Liver (tissue), 9 donors: ENCODE data around the gene TFAP2B. TPM values are rescaled to one million over a fixed set of nuclear protein-coding genes. Genes with fewer than 3 reads are reported as not detected.

Experiments
- DNase-seq: peaks from one replicate; pipeline ENCODE4 v3.0.0-alpha.2; 2017; ENCODE audit warnings: low spot score
- H3K27ac ChIP-seq, 2 donors: one replicate each; pipeline ENCODE4 v1.7.0; 2013; ENCODE audit warnings: inconsistent platforms in 2 of 2, low read length in 2 of 2, control low read depth in 1 of 2, low read depth in 1 of 2, mild to moderate bottlenecking in 1 of 2
- H3K27me3 ChIP-seq, 4 donors: one replicate each; pipeline versions ENCODE4 v1.6.1 to v1.7.0; 2013; ENCODE audit warnings: low read length in 3 of 4, inconsistent platforms in 1 of 4, mild to moderate bottlenecking in 1 of 4, moderate library complexity in 1 of 4; ENCODE audit not compliant: control insufficient read depth in 4 of 4, insufficient read depth in 4 of 4
- H3K36me3 ChIP-seq, 4 donors: one replicate each; pipeline versions ENCODE4 v1.6.1 to v1.7.0; 2013; ENCODE audit warnings: low read length in 3 of 4, mild to moderate bottlenecking in 3 of 4, low read depth in 1 of 4, moderate library complexity in 1 of 4; ENCODE audit not compliant: control insufficient read depth in 4 of 4, insufficient read depth in 3 of 4
- H3K4me1 ChIP-seq, 4 donors: one replicate each; pipeline versions ENCODE4 v1.6.1 to v1.7.0; 2013; ENCODE audit warnings: low read length in 3 of 4, mild to moderate bottlenecking in 3 of 4, moderate library complexity in 1 of 4; ENCODE audit not compliant: control insufficient read depth in 4 of 4, insufficient read depth in 4 of 4
- H3K4me3 ChIP-seq, 3 donors: one replicate each; pipeline versions ENCODE4 v1.6.1 to v1.7.0; 2013; ENCODE audit warnings: low read length in 3 of 3, control low read depth in 1 of 3, low read depth in 1 of 3, mild to moderate bottlenecking in 1 of 3
- H3K9ac ChIP-seq, 2 donors: one replicate each; pipeline ENCODE4 v1.7.0; 2013; ENCODE audit warnings: low read length in 2 of 2, mild to moderate bottlenecking in 2 of 2, moderate library complexity in 2 of 2, control low read depth in 1 of 2, low read depth in 1 of 2
- H3K9me3 ChIP-seq, 4 donors: one replicate each; pipeline versions ENCODE4 v1.6.1 to v1.7.0; 2013; ENCODE audit warnings: low read length in 3 of 4; ENCODE audit not compliant: control insufficient read depth in 4 of 4
- ATF3 ChIP-seq: IDR thresholded peaks from 2 replicates; pipeline ENCODE4 v1.6.1; 2016; ENCODE audit warnings: antibody characterized with exemption
- EGR1 ChIP-seq, 2 donors: IDR thresholded peaks; 2 replicates each; pipeline ENCODE4 v1.6.1; 2016 to 2018; ENCODE audit warnings: antibody characterized with exemption in 2 of 2, low read depth in 2 of 2
- FOXA1 ChIP-seq: IDR thresholded peaks from 2 replicates; pipeline ENCODE4 v1.6.1; 2016; ENCODE audit warnings: antibody characterized with exemption
- FOXA2 ChIP-seq: IDR thresholded peaks from 2 replicates; pipeline ENCODE4 v1.6.1; 2016; ENCODE audit warnings: antibody characterized with exemption
- GABPA ChIP-seq, 2 donors: IDR thresholded peaks in 1 of 2; conservative IDR thresholded peaks in 1 of 2; 2 replicates each; pipeline ENCODE4 v1.6.1; 2016; ENCODE audit warnings: antibody characterized with exemption in 2 of 2, mild to moderate bottlenecking in 1 of 2, moderate library complexity in 1 of 2
- HNF4A ChIP-seq, 2 donors: conservative IDR thresholded peaks; 2 replicates each; pipeline ENCODE4 v1.6.1; 2016; ENCODE audit warnings: antibody characterized with exemption in 2 of 2, mild to moderate bottlenecking in 2 of 2
- HNF4G ChIP-seq: IDR thresholded peaks from 2 replicates; pipeline ENCODE4 v1.6.1; 2016; ENCODE audit warnings: antibody characterized with exemption
- JUND ChIP-seq, 2 donors: IDR thresholded peaks; 2 replicates each; pipeline ENCODE4 v1.6.1; 2016; ENCODE audit warnings: antibody characterized with exemption in 2 of 2
- MAX ChIP-seq: IDR thresholded peaks from 2 replicates; pipeline ENCODE4 v1.6.1; 2016; ENCODE audit warnings: antibody characterized with exemption
- NR2F2 ChIP-seq: IDR thresholded peaks from 2 replicates; pipeline ENCODE4 v1.6.1; 2016; ENCODE audit warnings: antibody characterized with exemption
- RAD21 ChIP-seq, 2 donors: IDR thresholded peaks; 2 replicates each; pipeline ENCODE4 v1.6.1; 2016; ENCODE audit warnings: antibody characterized with exemption in 2 of 2, mild to moderate bottlenecking in 2 of 2
- RXRA ChIP-seq, 2 donors: IDR thresholded peaks; 2 replicates each; pipeline ENCODE4 v1.6.1; 2017 to 2018; ENCODE audit warnings: antibody characterized with exemption in 2 of 2, mild to moderate bottlenecking in 1 of 2
- SP1 ChIP-seq: IDR thresholded peaks from 2 replicates; pipeline ENCODE4 v1.6.1; 2018; ENCODE audit warnings: antibody characterized with exemption, mild to moderate bottlenecking
- TAF1 ChIP-seq: conservative IDR thresholded peaks from 2 replicates; pipeline ENCODE4 v1.6.1; 2016; ENCODE audit warnings: antibody characterized with exemption, mild to moderate bottlenecking
- YY1 ChIP-seq: IDR thresholded peaks from 2 replicates; pipeline ENCODE4 v1.6.1; 2016; ENCODE audit warnings: antibody characterized with exemption, mild to moderate bottlenecking
- WGBS: extraction: QIAGEN DNeasy Blood & Tissue Kit; methylation state at CpG from one replicate; pipeline ENCODE4 v1.1.7; 2013; 5-methylcytosine and 5-hydroxymethylcytosine counted together
- polyA plus RNA-seq, 2 donors: library from polyadenylated mRNA; stranded (reverse) in 1 of 2; unstranded in 1 of 2; fragments of 200-250 nt in 1 of 2; fragments of >200 nt in 1 of 2; fragmentation: Nextera tagmentation in 1 of 2; extraction: Ambion mirVana in 1 of 2; gene quantifications; one replicate each; pipeline versions ENCODE4 v1.2.1 to v1.2.3, GENCODE V29; 2013 to 2015
- total RNA-seq, 2 donors: library from RNA; depleted of rRNA; stranded (reverse); fragments of >200 nt; gene quantifications; one replicate each; pipeline ENCODE4 v1.2.3, GENCODE V29; 2014
- TF ChIP-seq, protein P1 (sequence below): IDR thresholded peaks from 2 replicates; pipeline ENCODE4 v1.6.1; 2016; ENCODE audit warnings: antibody characterized with exemption
- TF ChIP-seq, protein P2 (sequence below): IDR thresholded peaks from 2 replicates; pipeline ENCODE4 v1.6.1; 2016; ENCODE audit warnings: antibody characterized with exemption, mild to moderate bottlenecking
- TF ChIP-seq, protein P3 (sequence below): fragments of 150-350 bp; IDR thresholded peaks from 2 replicates; pipeline ENCODE4 v1.5.1; 2017; ENCODE audit warnings: improper control_type of control experiment, low read depth, low read length; ENCODE audit not compliant: missing input control
- donor health status: healthy.
- donor health status: healthy.
- donor health status: healthy.
- donor health status: healthy.
- donor health status: healthy.

Gene TFAP2B
- total and polyA plus RNA-seq, 4 donors: not detected

DNA sequence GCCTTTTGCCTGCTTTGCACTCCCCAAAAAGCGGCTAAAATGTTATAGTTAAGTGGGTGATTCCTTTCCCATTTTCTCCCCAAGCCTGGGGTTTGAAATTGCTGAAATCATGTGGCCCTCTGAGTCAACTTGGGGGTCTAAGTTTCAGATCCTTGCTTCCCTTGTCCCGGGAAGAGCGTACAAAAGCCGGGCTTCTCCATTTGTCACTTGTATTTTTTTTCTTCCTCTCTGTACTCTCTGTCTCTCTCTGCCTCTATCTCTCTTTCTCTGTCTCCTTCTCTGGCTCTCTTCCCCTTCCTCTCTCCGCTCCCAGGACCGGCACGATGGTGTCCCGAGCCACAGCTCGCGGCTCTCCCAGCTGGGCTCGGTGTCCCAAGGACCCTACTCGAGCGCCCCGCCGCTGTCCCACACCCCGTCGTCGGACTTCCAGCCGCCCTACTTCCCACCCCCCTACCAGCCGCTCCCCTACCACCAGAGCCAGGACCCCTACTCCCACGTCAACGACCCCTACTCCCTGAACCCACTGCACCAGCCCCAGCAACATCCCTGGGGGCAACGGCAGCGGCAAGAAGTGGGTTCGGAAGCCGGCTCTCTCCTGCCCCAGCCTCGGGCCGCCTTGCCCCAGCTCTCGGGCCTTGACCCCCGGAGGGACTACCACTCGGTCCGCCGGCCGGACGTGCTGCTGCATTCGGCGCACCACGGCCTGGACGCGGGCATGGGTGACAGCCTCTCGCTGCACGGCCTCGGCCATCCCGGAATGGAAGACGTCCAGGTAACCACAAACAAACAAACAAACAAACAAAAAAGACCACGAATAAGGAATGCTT, 4.6 kb downstream of the TFAP2B start:
- TF ChIP-seq JUND (IDR thresholded peaks at IDR 0.05) (no peak), RAD21 (IDR thresholded peaks at IDR 0.05) (no peak), EGR1 (IDR thresholded peaks at IDR 0.05; ENCODE audit: low read depth in 2 of 2) (no peak), GABPA (IDR thresholded peaks at IDR 0.05 in 1 of 2, conservative IDR thresholded peaks at IDR 0.05 in 1 of 2) (no peak), FOXA2 (no peak), TAF1 (no peak), YY1 (no peak), HNF4A (conservative IDR thresholded peaks at IDR 0.05) (no peak), NR2F2 (no peak), HNF4G (no peak), FOXA1 (no peak), SP1 (no peak), ATF3 (no peak), RXRA (IDR thresholded peaks at IDR 0.05) (no peak), MAX (no peak)
- TF ChIP-seq, protein P1, sequence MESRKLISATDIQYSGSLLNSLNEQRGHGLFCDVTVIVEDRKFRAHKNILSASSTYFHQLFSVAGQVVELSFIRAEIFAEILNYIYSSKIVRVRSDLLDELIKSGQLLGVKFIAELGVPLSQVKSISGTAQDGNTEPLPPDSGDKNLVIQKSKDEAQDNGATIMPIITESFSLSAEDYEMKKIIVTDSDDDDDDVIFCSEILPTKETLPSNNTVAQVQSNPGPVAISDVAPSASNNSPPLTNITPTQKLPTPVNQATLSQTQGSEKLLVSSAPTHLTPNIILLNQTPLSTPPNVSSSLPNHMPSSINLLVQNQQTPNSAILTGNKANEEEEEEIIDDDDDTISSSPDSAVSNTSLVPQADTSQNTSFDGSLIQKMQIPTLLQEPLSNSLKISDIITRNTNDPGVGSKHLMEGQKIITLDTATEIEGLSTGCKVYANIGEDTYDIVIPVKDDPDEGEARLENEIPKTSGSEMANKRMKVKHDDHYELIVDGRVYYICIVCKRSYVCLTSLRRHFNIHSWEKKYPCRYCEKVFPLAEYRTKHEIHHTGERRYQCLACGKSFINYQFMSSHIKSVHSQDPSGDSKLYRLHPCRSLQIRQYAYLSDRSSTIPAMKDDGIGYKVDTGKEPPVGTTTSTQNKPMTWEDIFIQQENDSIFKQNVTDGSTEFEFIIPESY: no peak
- TF ChIP-seq, protein P2, sequence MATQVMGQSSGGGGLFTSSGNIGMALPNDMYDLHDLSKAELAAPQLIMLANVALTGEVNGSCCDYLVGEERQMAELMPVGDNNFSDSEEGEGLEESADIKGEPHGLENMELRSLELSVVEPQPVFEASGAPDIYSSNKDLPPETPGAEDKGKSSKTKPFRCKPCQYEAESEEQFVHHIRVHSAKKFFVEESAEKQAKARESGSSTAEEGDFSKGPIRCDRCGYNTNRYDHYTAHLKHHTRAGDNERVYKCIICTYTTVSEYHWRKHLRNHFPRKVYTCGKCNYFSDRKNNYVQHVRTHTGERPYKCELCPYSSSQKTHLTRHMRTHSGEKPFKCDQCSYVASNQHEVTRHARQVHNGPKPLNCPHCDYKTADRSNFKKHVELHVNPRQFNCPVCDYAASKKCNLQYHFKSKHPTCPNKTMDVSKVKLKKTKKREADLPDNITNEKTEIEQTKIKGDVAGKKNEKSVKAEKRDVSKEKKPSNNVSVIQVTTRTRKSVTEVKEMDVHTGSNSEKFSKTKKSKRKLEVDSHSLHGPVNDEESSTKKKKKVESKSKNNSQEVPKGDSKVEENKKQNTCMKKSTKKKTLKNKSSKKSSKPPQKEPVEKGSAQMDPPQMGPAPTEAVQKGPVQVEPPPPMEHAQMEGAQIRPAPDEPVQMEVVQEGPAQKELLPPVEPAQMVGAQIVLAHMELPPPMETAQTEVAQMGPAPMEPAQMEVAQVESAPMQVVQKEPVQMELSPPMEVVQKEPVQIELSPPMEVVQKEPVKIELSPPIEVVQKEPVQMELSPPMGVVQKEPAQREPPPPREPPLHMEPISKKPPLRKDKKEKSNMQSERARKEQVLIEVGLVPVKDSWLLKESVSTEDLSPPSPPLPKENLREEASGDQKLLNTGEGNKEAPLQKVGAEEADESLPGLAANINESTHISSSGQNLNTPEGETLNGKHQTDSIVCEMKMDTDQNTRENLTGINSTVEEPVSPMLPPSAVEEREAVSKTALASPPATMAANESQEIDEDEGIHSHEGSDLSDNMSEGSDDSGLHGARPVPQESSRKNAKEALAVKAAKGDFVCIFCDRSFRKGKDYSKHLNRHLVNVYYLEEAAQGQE: no peak
- TF ChIP-seq, protein P3, sequence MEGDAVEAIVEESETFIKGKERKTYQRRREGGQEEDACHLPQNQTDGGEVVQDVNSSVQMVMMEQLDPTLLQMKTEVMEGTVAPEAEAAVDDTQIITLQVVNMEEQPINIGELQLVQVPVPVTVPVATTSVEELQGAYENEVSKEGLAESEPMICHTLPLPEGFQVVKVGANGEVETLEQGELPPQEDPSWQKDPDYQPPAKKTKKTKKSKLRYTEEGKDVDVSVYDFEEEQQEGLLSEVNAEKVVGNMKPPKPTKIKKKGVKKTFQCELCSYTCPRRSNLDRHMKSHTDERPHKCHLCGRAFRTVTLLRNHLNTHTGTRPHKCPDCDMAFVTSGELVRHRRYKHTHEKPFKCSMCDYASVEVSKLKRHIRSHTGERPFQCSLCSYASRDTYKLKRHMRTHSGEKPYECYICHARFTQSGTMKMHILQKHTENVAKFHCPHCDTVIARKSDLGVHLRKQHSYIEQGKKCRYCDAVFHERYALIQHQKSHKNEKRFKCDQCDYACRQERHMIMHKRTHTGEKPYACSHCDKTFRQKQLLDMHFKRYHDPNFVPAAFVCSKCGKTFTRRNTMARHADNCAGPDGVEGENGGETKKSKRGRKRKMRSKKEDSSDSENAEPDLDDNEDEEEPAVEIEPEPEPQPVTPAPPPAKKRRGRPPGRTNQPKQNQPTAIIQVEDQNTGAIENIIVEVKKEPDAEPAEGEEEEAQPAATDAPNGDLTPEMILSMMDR: no peak
- Histone ChIP-seq H3K36me3 (no peaks in the 10 kb centered on the region), H3K9me3 (peaks cover 0 to 1% (median 0%) of the 10 kb centered on the region in 4 donors), H3K4me3 (no peak overlapping the region), H3K27me3 (peaks cover 0 to 46% (median 18%) of the 10 kb centered on the region in 4 donors), H3K4me1 (peaks cover 9 to 17% (median 16%) of the 10 kb centered on the region in 4 donors), H3K27ac (no peak overlapping the region), H3K9ac (no peak overlapping the region)
- WGBS: 10% methylated on average over 46 of the region's 46 CpGs
- DNase-seq: no peak
